Prostate gland (tissue), 2 donors: ENCODE measurements around the gene HTR3B.

Experiments used
- CTCF ChIP-seq, 4 experiments: fragments of 200-600 bp in 2 of 4; fragments of 450-650 bp in 2 of 4; sonication (generic) in 2 of 4; IDR thresholded peaks; 1 replicate in 3 of 4; 2 replicates in 1 of 4; pipeline ENCODE4 v1.5.1; 2016 to 2019; ENCODE audit warnings: antibody characterized with exemption in 4 of 4, mild to moderate bottlenecking in 2 of 4, moderate library complexity in 2 of 4
- POLR2A ChIP-seq: fragments of 450-650 bp; IDR thresholded peaks from one replicate; pipeline ENCODE4 v1.6.1; 2016; ENCODE audit warnings: antibody characterized with exemption, mild to moderate bottlenecking
- POLR2AphosphoS5 ChIP-seq: sonication (generic); formaldehyde crosslinking; IDR thresholded peaks from one replicate; pipeline ENCODE4 v1.6.1; 2017; ENCODE audit warnings: antibody characterized with exemption

GRCh38 chr11:113873236-113873626, 31.4 kb upstream of the HTR3B start:
- TF ChIP-seq CTCF (IDR thresholded peaks at IDR 0.05) (no peak), POLR2A (no peak), POLR2AphosphoS5 (no peak)
